Activated naive CD8-positive, alpha-beta T cell (primary cell): Measurements from ENCODE around the gene KRT17.
"Not testable (repeated sequence)": the region's sequence is repeated elsewhere in the genome, so short reads cannot be mapped to it uniquely, and the experiment has no call there.

ENCODE experiments used
- H3K27ac Mint-ChIP-seq: one replicate; pipeline ENCODE4 v1.8.0; 2021; ENCODE audit warnings: mixed read lengths
- H3K27me3 Mint-ChIP-seq: one replicate; pipeline ENCODE4 v1.8.0; 2021; ENCODE audit warnings: mixed read lengths
- H3K36me3 Mint-ChIP-seq: one replicate; pipeline ENCODE4 v1.8.0; 2021; ENCODE audit warnings: mixed read lengths
- H3K4me1 Mint-ChIP-seq: one replicate; pipeline ENCODE4 v1.8.0; 2021; ENCODE audit warnings: low read depth, mixed read lengths
- H3K4me3 Mint-ChIP-seq: one replicate; pipeline ENCODE4 v1.8.0; 2021; ENCODE audit warnings: mild to moderate bottlenecking, mixed read lengths
- H3K9me3 Mint-ChIP-seq: one replicate; pipeline ENCODE4 v1.8.0; 2021; ENCODE audit warnings: low read depth, mixed read lengths

KRT17 gene

DNA sequence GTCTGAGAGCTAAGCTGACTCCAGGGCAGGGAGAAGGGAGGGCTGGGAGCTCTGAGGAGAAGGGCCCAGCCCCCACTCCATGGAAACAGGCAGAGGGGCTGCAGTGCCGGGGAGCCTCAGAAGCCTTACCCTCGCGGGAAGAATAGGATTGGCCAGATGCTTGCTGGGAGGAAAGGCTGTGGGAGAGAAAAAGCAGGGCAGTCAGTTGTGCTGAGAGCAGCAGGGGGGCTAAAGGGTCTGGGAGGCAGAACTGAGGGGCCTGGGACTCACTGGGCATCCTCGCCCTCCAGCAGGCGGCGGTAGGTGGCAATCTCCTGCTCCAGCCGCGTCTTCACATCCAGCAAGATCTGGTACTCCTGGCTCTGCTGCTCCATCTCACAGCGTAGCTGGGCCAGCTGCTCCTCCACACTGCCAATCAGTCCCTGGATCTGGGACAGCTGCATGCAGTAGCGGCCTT, 14.3 kb downstream of the KRT17 start:
- H3K4me3 Mint-ChIP-seq, H3K4me1 Mint-ChIP-seq, H3K27ac Mint-ChIP-seq: not testable (repeated sequence)
- H3K9me3 Mint-ChIP-seq = peaks cover 14% of the 10 kb centered on the region
- H3K36me3 Mint-ChIP-seq = peaks cover 11% of the 10 kb centered on the region
- peaks cover 20% of the 10 kb centered on the region for H3K27me3 Mint-ChIP-seq

DNA sequence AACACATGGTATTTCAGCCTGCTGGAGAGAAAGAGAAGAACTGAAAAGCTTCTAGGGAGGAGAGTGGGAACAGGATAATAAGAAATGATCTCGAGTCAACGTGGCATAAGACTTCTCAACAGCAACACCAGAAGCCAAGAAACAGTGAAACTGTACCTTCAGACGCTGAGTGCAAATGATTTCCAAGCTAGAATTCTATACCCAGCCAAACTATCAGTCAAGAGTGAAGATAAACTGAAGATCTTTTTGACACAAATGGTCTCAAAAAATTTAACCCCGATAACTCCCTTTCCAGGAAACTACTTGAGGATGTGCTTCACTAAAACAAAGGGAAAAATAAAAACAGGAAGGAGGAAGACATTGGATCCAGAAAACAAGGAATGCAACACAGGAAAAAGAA, 17.4 kb downstream of the KRT17 start:
- not testable (repeated sequence) for H3K4me1 Mint-ChIP-seq, H3K4me3 Mint-ChIP-seq, H3K27ac Mint-ChIP-seq
- Mint-ChIP-seq H3K27me3 (peaks cover 27% of the 10 kb centered on the region), H3K36me3 (peaks cover 11% of the 10 kb centered on the region), H3K9me3 (peaks cover 14% of the 10 kb centered on the region)

DNA sequence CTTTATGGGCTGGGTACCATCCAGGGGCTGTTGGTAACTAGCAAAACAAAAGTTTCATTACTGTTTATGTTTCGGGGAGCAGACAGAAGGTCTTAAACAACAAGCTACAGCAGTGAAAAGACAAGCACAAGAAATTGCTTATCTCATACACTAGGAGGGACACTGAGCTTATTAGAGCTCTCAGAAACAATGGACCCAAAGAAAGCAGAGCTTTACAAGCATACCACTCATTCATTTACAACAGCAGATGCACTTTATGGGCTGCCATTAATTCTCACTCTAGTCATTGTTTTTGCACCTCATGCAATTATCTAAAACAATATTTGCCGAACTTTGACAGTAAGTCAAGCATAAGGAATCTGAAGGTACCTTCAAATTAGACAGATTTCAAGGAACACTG, 21.9 kb downstream of the KRT17 start:
- H3K36me3 Mint-ChIP-seq = peaks cover 11% of the 10 kb centered on the region
- H3K27ac Mint-ChIP-seq = no peak overlapping the region
- no peaks in the 10 kb centered on the region for H3K4me1 Mint-ChIP-seq
- peaks cover 21% of the 10 kb centered on the region for H3K27me3 Mint-ChIP-seq
- H3K4me3 Mint-ChIP-seq = no peak overlapping the region
- H3K9me3 Mint-ChIP-seq = peaks cover 14% of the 10 kb centered on the region

- H3K4me1 Mint-ChIP-seq = no peaks in the 10 kb centered on the region
- no peak overlapping the region for H3K4me3 Mint-ChIP-seq
- no peaks in the 10 kb centered on the region for H3K36me3 Mint-ChIP-seq
- no peaks in the 10 kb centered on the region for H3K9me3 Mint-ChIP-seq
- peaks cover 8% of the 10 kb centered on the region for H3K27me3 Mint-ChIP-seq
- no peak overlapping the region for H3K27ac Mint-ChIP-seq
Measured at GRCh38 chr17:41600318-41600717, 24.1 kb downstream of the KRT17 start.

- Mint-ChIP-seq H3K4me3 (no peak overlapping the region), H3K27me3 (peaks cover 3% of the 10 kb centered on the region), H3K4me1 (no peaks in the 10 kb centered on the region), H3K27ac (no peak overlapping the region), H3K9me3 (no peaks in the 10 kb centered on the region), H3K36me3 (no peaks in the 10 kb centered on the region)
Measured at GRCh38 chr17:41599680-41600079, 24.7 kb downstream of the KRT17 start.

- Mint-ChIP-seq H3K27me3 (no peaks in the 10 kb centered on the region), H3K27ac (no peak overlapping the region), H3K36me3 (no peaks in the 10 kb centered on the region), H3K4me1 (no peaks in the 10 kb centered on the region), H3K9me3 (no peaks in the 10 kb centered on the region), H3K4me3 (no peak overlapping the region)
Measured at GRCh38 chr17:41595585-41595984, 28.8 kb downstream of the KRT17 start.

- peaks cover 2% of the 10 kb centered on the region for H3K27me3 Mint-ChIP-seq
- no peaks in the 10 kb centered on the region for H3K9me3 Mint-ChIP-seq
- no peaks in the 10 kb centered on the region for H3K4me1 Mint-ChIP-seq
Measured at GRCh38 chr17:41594363-41594915, 29.9 kb downstream of the KRT17 start.

GRCh38 chr17:41593306-41593981, 30.9 kb downstream of the KRT17 start:
- H3K4me3 Mint-ChIP-seq = no peak overlapping the region

More at GRCh38 chr17:41594363-41594915, 29.9 kb downstream of the KRT17 start:
- Mint-ChIP-seq H3K4me3 (no peak overlapping the region), H3K36me3 (no peaks in the 10 kb centered on the region), H3K27ac (no peak overlapping the region)

GRCh38 chr17:41592601-41593305, 31.6 kb downstream of the KRT17 start:
- Mint-ChIP-seq H3K4me3 (no peak overlapping the region), H3K9me3 (no peaks in the 10 kb centered on the region), H3K36me3 (no peaks in the 10 kb centered on the region), H3K4me1 (no peaks in the 10 kb centered on the region), H3K27ac (no peak overlapping the region), H3K27me3 (peaks cover 2% of the 10 kb centered on the region)

More at GRCh38 chr17:41593306-41593981, 30.9 kb downstream of the KRT17 start:
- Mint-ChIP-seq H3K4me1 (no peaks in the 10 kb centered on the region), H3K27me3 (peaks cover 2% of the 10 kb centered on the region), H3K27ac (no peak overlapping the region), H3K36me3 (no peaks in the 10 kb centered on the region), H3K9me3 (no peaks in the 10 kb centered on the region)

DNA sequence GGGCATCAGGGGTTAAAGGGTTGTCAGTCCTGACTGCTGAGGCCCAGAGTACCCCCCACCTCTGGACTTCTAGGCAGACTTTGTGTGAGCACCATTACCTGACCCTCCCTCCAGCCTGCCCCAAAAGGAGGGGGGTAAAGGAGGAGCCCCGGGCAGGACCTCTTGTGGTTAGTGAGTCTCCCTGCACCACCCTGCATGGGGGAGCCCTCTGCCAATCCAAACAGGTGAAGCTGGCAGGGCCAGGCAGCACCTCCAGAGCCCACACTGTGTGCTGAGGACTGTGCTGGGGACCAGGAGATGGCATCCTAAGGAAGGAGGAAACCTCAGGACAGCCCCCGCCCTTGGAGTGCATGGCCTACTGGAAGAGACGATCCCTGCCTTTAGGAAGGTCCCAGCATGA, 35.1 kb downstream of the KRT17 start:
- H3K4me1 Mint-ChIP-seq = no peaks in the 10 kb centered on the region
- no peaks in the 10 kb centered on the region for H3K36me3 Mint-ChIP-seq
- no peak overlapping the region for H3K27ac Mint-ChIP-seq
- no peak overlapping the region for H3K4me3 Mint-ChIP-seq
- H3K9me3 Mint-ChIP-seq = no peaks in the 10 kb centered on the region
- H3K27me3 Mint-ChIP-seq = peaks cover 2% of the 10 kb centered on the region

GRCh38 chr17:41588126-41588810, 36.1 kb downstream of the KRT17 start:
- H3K9me3 Mint-ChIP-seq = no peaks in the 10 kb centered on the region
- H3K36me3 Mint-ChIP-seq = no peaks in the 10 kb centered on the region
- no peaks in the 10 kb centered on the region for H3K4me1 Mint-ChIP-seq
- H3K27me3 Mint-ChIP-seq = peaks cover 6% of the 10 kb centered on the region
- no peak overlapping the region for H3K27ac Mint-ChIP-seq
- H3K4me3 Mint-ChIP-seq = no peak overlapping the region

GRCh38 chr17:41586863-41587495, 37.4 kb downstream of the KRT17 start, which contains the start of gene KRT14:
Gene KRT14, minus strand, starts transcription at chr17:41586895. Its CDS starts 61 bp downstream, at chr17:41586834.
- Mint-ChIP-seq H3K36me3 (no peaks in the 10 kb centered on the region), H3K9me3 (no peaks in the 10 kb centered on the region), H3K27me3 (peaks cover 8% of the 10 kb centered on the region), H3K4me3 (no peak within 1 kb of the TSS), H3K27ac (no peak within 1 kb of the TSS), H3K4me1 (no peaks in the 10 kb centered on the region)

DNA sequence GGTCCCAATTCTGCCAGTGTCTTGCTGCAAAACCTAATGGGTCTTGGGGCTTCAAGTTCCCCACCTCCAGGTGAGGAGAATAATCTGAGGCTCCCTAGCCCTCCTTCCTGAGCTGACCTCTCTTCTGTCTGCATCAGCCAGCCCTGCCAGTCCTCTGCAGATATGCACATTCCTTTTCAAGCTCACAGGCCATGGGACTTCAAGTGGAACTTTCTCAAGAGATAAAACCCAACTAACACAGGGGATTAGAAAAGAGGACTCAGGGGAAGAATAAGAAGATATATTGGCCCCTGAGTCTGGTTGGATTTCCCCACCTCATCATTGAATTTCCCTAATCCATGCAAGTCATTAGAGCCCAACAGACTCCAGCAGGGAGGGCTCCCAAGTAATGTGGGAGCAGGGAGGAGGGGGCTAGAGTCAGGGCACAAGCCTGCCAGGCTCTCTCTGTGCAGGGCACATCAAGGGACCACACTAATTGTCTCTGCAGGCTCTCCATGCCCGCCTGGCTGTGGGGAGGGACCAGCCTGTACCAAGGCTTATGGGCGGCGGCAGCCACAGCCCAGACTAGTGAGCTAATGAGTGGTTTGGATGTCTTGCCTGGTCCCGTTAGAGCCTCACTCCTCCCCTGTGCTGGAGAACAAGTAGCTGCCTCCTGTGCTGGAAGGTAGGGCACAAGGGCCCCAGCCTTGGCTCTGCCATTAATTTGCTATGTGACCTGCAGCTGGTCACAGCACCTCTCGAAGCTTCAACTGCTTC, 38.9 kb downstream of the KRT17 start:
- Mint-ChIP-seq H3K27me3 (peaks cover 11% of the 10 kb centered on the region), H3K27ac (no peak overlapping the region), H3K4me3 (no peak overlapping the region), H3K4me1 (no peaks in the 10 kb centered on the region), H3K9me3 (no peaks in the 10 kb centered on the region), H3K36me3 (no peaks in the 10 kb centered on the region)

DNA sequence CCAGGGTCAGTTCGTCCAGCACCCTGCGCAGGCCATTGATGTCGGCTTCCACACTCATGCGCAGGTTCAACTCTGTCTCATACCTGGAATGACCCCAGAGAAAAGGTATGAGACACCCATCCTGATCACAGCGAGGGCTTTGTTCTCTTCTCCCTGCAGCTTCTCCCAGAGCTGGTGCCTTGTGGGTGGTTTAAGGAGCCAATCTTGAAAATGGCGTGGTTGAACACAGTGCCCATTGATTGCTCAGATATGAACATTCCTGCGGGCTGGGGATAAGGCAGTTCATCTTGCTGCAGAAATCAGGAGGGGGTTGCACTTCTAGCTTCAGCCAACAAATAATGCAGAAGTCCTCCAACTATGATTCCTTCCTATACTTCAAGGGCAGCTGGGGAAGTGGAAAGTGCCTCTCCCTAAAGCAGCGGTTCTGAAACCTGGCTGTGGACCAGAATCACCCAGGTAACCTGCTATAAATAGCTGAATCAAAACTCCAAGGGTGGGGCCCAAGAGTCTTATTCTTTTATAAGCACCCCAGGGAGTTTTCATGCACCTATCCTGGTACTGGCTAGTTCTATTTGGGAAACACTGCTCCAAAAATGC, 39.9 kb downstream of the KRT17 start:
- H3K4me1 Mint-ChIP-seq, H3K4me3 Mint-ChIP-seq, H3K9me3 Mint-ChIP-seq, H3K36me3 Mint-ChIP-seq, H3K27ac Mint-ChIP-seq, H3K27me3 Mint-ChIP-seq: not testable (repeated sequence)
